HEK293T (cell line): Measurements from ENCODE around the gene PALB2.

ENCODE experiments used
- BHLHE40 ChIP-seq: fragments of 450-650 bp; IDR thresholded peaks from 2 replicates; pipeline ENCODE4 v1.6.1; 2016; ENCODE audit warnings: mild to moderate bottlenecking, moderate library complexity, borderline replicate concordance
- ELF4 ChIP-seq: fragments of 450-650 bp; IDR thresholded peaks from 2 replicates; pipeline ENCODE4 v1.6.1; 2017; ENCODE audit warnings: antibody characterized with exemption
- FOXA1 ChIP-seq: fragments of 450-650 bp; IDR thresholded peaks from 2 replicates; pipeline ENCODE4 v1.6.1; 2016; ENCODE audit warnings: mild to moderate bottlenecking
- FOXM1 ChIP-seq: fragments of 450-650 bp; IDR thresholded peaks from 2 replicates; pipeline ENCODE4 v1.6.1; 2017; ENCODE audit warnings: mild to moderate bottlenecking, borderline replicate concordance
- HDGF ChIP-seq: fragments of 450-650 bp; IDR thresholded peaks from 2 replicates; pipeline ENCODE4 v1.6.1; 2017; ENCODE audit warnings: antibody characterized with exemption, borderline replicate concordance
- NFRKB ChIP-seq: fragments of 450-650 bp; IDR thresholded peaks from 2 replicates; pipeline ENCODE4 v1.6.1; 2016; ENCODE audit warnings: mild to moderate bottlenecking, moderate library complexity
- SP1 ChIP-seq: fragments of 450-650 bp; IDR thresholded peaks from 2 replicates; pipeline ENCODE4 v1.6.1; 2017
- SUZ12 ChIP-seq: fragments of 450-650 bp; IDR thresholded peaks from 2 replicates; pipeline ENCODE4 v1.6.1; 2016; ENCODE audit warnings: mild to moderate bottlenecking
- TARDBP ChIP-seq: fragments of 450-650 bp; IDR thresholded peaks from 2 replicates; pipeline ENCODE4 v1.6.1; 2016
- ZNF384 ChIP-seq: fragments of 450-650 bp; IDR thresholded peaks from 2 replicates; pipeline ENCODE4 v1.6.1; 2016
- TF ChIP-seq, protein P1 (sequence below): fragments of 450-650 bp; IDR thresholded peaks from 2 replicates; pipeline ENCODE4 v1.6.1; 2016

DNA sequence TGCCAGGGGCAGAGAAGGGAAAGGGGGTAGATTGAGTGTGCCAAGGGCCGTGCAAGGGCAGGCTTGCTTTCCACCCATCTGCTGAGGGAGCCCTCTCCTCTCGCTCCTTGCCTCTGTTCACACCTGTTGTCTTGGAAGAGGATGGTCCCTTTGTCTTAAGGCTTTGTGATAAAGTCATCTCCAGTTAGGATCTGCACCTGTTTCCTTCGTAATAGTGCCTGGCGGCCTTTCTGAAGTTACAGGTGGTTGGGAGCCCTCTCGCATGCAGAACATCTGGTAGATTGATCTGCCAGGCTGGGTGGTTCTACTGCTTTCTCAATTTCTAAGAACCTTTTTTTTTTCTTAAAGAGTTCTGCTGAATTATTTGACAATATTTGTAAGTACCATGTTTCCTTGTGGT lies 67.3 kb downstream of the PALB2 start:
- TF ChIP-seq HDGF (no peak), SUZ12 (no peak), ELF4 (no peak), TARDBP (no peak), FOXM1 (no peak), BHLHE40 (no peak), SP1 (no peak), NFRKB (no peak), FOXA1 (no peak), ZNF384 (no peak)
- TF ChIP-seq, protein P1, sequence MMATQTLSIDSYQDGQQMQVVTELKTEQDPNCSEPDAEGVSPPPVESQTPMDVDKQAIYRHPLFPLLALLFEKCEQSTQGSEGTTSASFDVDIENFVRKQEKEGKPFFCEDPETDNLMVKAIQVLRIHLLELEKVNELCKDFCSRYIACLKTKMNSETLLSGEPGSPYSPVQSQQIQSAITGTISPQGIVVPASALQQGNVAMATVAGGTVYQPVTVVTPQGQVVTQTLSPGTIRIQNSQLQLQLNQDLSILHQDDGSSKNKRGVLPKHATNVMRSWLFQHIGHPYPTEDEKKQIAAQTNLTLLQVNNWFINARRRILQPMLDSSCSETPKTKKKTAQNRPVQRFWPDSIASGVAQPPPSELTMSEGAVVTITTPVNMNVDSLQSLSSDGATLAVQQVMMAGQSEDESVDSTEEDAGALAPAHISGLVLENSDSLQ, result no peak
